Liver (tissue), 3 donors: ENCODE results near the gene IHH.

Source experiments
- CTCF ChIP-seq: fragments of 150-350 bp; IDR thresholded peaks from 2 replicates; pipeline ENCODE4 v1.5.1; 2017; ENCODE audit warnings: improper control_type of control experiment, low read depth, low read length; ENCODE audit not compliant: missing input control
- REST ChIP-seq: IDR thresholded peaks from 2 replicates; pipeline ENCODE4 v1.6.1; 2016; ENCODE audit warnings: antibody characterized with exemption, mild to moderate bottlenecking
- RXRA ChIP-seq, 2 donors: IDR thresholded peaks; 2 replicates each; pipeline ENCODE4 v1.6.1; 2017 to 2018; ENCODE audit warnings: antibody characterized with exemption in 2 of 2, mild to moderate bottlenecking in 1 of 2
- TAF1 ChIP-seq: conservative IDR thresholded peaks from 2 replicates; pipeline ENCODE4 v1.6.1; 2016; ENCODE audit warnings: antibody characterized with exemption, mild to moderate bottlenecking
- donor health status: healthy.
- donor health status: healthy.

GRCh38 chr2:219084791-219085190 is 24.1 kb upstream of the IHH start:
- no peak for TF ChIP-seq CTCF
- TF ChIP-seq TAF1: no peak
- TF ChIP-seq RXRA (IDR thresholded peaks at IDR 0.05): no peak
- TF ChIP-seq REST: no peak
